ENCODE measurements around the gene ABAT.

DNA sequence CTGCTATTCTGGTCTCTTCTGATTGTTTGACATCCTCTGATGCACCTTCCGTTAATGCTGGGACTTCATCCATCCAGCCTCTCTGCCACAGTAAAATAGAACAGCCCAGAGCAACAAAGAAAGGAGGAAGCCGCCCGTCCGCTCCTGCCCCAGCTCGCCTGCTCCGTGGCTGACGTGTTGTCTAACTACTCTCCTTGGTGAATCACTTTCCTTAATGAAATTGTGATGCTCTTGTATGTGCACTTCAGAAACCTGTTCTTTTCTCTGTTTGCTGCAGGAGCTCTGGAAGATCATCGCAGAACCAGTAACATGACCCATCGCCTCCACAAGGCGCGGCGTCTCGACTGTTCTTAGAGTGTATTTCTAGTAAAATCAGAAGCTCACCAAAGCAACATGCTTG is 28.6 kb upstream of the ABAT start:
- TF ChIP-seq, protein P1, sequence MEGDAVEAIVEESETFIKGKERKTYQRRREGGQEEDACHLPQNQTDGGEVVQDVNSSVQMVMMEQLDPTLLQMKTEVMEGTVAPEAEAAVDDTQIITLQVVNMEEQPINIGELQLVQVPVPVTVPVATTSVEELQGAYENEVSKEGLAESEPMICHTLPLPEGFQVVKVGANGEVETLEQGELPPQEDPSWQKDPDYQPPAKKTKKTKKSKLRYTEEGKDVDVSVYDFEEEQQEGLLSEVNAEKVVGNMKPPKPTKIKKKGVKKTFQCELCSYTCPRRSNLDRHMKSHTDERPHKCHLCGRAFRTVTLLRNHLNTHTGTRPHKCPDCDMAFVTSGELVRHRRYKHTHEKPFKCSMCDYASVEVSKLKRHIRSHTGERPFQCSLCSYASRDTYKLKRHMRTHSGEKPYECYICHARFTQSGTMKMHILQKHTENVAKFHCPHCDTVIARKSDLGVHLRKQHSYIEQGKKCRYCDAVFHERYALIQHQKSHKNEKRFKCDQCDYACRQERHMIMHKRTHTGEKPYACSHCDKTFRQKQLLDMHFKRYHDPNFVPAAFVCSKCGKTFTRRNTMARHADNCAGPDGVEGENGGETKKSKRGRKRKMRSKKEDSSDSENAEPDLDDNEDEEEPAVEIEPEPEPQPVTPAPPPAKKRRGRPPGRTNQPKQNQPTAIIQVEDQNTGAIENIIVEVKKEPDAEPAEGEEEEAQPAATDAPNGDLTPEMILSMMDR (conservative IDR thresholded peaks at IDR 0.05; ENCODE audit: low read length), result no peak
- no peak for TF ChIP-seq EZH2phosphoT487 (IDR thresholded peaks at IDR 0.05; ENCODE audit: borderline replicate concordance, low read depth, low read length)

All from OCI-LY7 (cell line).